WI38 (cell line): ENCODE results near the gene PRELID2.

Experiments used
- H3K4me3 ChIP-seq: 2 replicates; pipeline ENCODE4 v1.5.1; 2011; ENCODE audit warnings: low read depth, mild to moderate bottlenecking, control low read depth, low read length
- CTCF ChIP-seq: IDR thresholded peaks from 2 replicates; pipeline ENCODE4 v1.5.1; 2012; ENCODE audit warnings: low read depth, mild to moderate bottlenecking, control low read depth, low read length

PRELID2 gene

GRCh38 chr5:145826895-145827674, 8.1 kb downstream of the PRELID2 start:
- H3K4me3 ChIP-seq, result no peak overlapping the region
- no peak for TF ChIP-seq CTCF

- peak; percentile 62 for TF ChIP-seq CTCF
Measured at GRCh38 chr5:145825751-145826180, 9.4 kb downstream of the PRELID2 start.

DNA sequence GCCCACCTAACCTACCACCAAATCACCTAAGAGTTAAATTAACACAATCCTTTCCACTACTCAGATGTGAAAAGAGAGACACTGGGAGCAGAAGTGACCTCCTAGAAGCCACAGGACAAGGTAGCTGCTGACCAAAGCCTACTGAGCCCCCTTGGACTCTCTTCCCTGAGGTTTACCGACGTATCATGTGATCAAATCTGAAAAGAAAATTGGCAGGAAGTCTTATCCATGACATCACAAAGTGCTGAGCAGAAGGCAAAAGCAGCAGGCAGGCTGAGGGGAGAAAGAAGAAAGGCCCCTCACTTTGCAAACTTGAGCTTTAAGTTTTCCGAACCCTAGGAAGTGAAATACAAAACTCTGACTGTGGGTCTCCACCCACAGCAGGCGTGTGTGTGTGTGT, 11.1 kb downstream of the PRELID2 start:
- no peak for TF ChIP-seq CTCF

More at GRCh38 chr5:145825751-145826180, 9.4 kb downstream of the PRELID2 start:
- no peak overlapping the region for H3K4me3 ChIP-seq

GRCh38 chr5:145818604-145819003, 16.5 kb downstream of the PRELID2 start:
- TF ChIP-seq CTCF, result no peak
- no peak overlapping the region for H3K4me3 ChIP-seq

More for the DNA sequence above, 11.1 kb downstream of the PRELID2 start:
- H3K4me3 ChIP-seq, result no peak overlapping the region

- TF ChIP-seq CTCF, result no peak
- H3K4me3 ChIP-seq, result no peak overlapping the region
Measured at GRCh38 chr5:145812877-145813276, 22.3 kb downstream of the PRELID2 start.

DNA sequence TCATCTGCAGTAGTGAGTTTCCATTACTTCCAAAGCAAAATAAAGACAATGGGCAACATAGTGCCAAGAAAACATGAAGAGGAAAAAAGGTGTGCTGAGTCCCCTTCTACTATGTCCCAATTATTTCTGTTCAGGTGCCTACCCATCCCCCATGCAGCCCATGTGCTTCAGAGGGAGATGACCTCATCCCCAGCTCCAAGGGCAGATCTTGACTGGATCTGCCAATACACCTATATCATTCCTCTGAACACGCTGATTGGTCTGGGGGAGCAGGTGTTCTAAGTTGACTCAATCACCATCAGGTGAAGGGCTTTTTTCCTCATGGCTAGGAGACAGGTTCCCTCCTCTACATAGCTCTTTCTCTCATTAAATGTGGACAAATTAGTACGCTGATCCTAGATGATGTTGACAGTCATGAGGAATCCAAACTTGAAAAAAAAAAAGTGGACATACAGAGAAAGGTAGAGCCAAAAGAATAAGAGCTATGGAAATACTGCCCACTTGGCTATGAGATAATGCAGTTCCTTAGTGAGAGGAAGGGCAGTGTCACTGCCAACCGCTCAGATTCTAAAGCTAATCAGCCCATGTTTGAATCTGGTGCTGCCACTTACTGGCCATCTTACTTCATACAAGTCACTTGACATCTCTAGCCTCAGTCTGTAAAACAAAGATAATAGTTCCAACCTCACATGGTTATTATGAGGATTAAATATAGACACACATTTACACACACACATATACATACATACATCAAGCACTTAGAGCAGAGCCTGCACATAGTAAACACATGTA, 23.1 kb downstream of the PRELID2 start:
- TF ChIP-seq CTCF, result no peak

DNA sequence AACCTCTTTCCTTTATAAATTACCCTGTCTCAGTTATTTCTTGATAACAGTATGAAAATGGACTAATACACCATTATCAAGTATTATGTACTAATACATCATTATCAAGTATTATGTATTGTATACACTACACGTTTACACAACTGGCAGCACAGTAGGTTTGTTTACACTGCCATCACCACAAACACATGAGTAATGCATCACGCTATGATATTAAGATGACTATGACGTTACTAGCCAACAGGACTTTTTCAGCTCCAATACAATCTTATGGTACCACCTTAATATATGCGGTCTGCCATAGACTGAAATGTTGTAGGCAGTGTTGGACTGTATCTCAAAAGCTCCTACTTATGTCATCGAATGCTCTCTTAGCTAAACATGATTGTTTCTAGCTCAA, 28.2 kb downstream of the PRELID2 start:
- no peak for TF ChIP-seq CTCF
- H3K4me3 ChIP-seq, result no peak overlapping the region

More for the DNA sequence above, 23.1 kb downstream of the PRELID2 start:
- no peak overlapping the region for H3K4me3 ChIP-seq
